OCI-LY1 (cell line): ENCODE data around the gene OSCAR.

Experiments
- EZH2 ChIP-seq: fragments of 200-600 bp; sonication (generic), shearing (Covaris generic); IDR thresholded peaks from 2 replicates; pipeline ENCODE4 v1.8.0; 2017; ENCODE audit warnings: borderline replicate concordance, mixed run types, mild to moderate bottlenecking, antibody characterized with exemption, low read length, moderate library complexity, mixed read lengths
- TF ChIP-seq, protein P1 (sequence below): fragments of 200-600 bp; sonication (generic), shearing (Covaris generic); IDR thresholded peaks from 2 replicates; pipeline ENCODE4 v1.5.1; 2017; ENCODE audit warnings: mild to moderate bottlenecking, antibody characterized with exemption, low read length, moderate library complexity, mixed read lengths

DNA sequence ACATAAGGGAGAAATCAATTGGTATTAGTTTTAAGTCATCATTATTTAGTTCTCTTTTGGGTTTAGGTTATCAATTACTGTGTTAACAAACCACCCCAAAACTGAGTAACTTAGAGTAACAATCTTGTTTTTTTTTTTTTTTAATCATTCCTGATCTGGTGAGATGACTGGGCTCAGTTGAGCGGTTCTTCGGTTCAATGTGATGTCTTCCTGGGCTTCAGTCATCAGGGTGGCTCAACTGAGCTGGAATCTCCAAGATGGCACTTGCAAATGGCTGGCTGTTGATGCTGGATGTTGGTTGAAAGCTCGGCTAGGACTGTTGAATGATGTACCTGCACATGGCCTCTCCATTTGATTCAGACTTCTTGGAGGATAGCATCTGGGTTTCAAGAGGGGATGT is 16.2 kb downstream of the OSCAR start:
- no peak for TF ChIP-seq EZH2
- TF ChIP-seq, protein P1, sequence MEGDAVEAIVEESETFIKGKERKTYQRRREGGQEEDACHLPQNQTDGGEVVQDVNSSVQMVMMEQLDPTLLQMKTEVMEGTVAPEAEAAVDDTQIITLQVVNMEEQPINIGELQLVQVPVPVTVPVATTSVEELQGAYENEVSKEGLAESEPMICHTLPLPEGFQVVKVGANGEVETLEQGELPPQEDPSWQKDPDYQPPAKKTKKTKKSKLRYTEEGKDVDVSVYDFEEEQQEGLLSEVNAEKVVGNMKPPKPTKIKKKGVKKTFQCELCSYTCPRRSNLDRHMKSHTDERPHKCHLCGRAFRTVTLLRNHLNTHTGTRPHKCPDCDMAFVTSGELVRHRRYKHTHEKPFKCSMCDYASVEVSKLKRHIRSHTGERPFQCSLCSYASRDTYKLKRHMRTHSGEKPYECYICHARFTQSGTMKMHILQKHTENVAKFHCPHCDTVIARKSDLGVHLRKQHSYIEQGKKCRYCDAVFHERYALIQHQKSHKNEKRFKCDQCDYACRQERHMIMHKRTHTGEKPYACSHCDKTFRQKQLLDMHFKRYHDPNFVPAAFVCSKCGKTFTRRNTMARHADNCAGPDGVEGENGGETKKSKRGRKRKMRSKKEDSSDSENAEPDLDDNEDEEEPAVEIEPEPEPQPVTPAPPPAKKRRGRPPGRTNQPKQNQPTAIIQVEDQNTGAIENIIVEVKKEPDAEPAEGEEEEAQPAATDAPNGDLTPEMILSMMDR: no peak
